ENCODE data around the gene TGFBI. TPM values are rescaled to one million over a fixed set of nuclear protein-coding genes. Genes with fewer than 3 reads are reported as not detected.

The TGFBI gene
- polyA plus RNA-seq, 3 donors from 2014 or later = 2.2 to 13.3 (median 10.9) TPM

GRCh38 chr5:136094913-136095641 lies 66.3 kb downstream of the TGFBI start:
- DNase-seq = no peak
- Mint-ChIP-seq H3K4me1 (no peaks in the 10 kb centered on the region), H3K27me3 (ENCODE audit: low read depth in 3 of 3) (peaks cover 3 to 12% (median 11%) of the 10 kb centered on the region in 3 donors), H3K4me3 (no peak overlapping the region), H3K9me3 (peaks cover 0 to 2% (median 0%) of the 10 kb centered on the region in 6 donors), H3K36me3 (no peaks in the 10 kb centered on the region), H3K27ac (no peak overlapping the region)

- no peak for DNase-seq
- H3K4me1 Mint-ChIP-seq = no peaks in the 10 kb centered on the region
- H3K36me3 Mint-ChIP-seq = no peaks in the 10 kb centered on the region
- no peak overlapping the region for H3K4me3 Mint-ChIP-seq
- H3K9me3 Mint-ChIP-seq = no peaks in the 10 kb centered on the region
- H3K27me3 Mint-ChIP-seq (ENCODE audit: low read depth in 3 of 3) = peaks cover 3 to 12% (median 11%) of the 10 kb centered on the region in 3 donors
- no peak overlapping the region for H3K27ac Mint-ChIP-seq
Measured at GRCh38 chr5:136098176-136098575, 69.4 kb downstream of the TGFBI start.

GRCh38 chr5:136099870-136100269 lies 71.1 kb downstream of the TGFBI start:
- no peaks in the 10 kb centered on the region for H3K9me3 Mint-ChIP-seq

GRCh38 chr5:136101884-136102283 lies 73.1 kb downstream of the TGFBI start:
- H3K27me3 Mint-ChIP-seq (ENCODE audit: low read depth in 3 of 3) = peaks cover 3 to 5% (median 4%) of the 10 kb centered on the region in 3 donors
- H3K9me3 Mint-ChIP-seq = no peaks in the 10 kb centered on the region
- H3K4me1 Mint-ChIP-seq = no peaks in the 10 kb centered on the region
- H3K4me3 Mint-ChIP-seq = no peak overlapping the region
- H3K27ac Mint-ChIP-seq = no peak overlapping the region
- DNase-seq = no peak
- no peaks in the 10 kb centered on the region for H3K36me3 Mint-ChIP-seq

More at GRCh38 chr5:136099870-136100269, 71.1 kb downstream of the TGFBI start:
- H3K27me3 Mint-ChIP-seq (ENCODE audit: low read depth in 3 of 3) = peaks cover 3 to 12% (median 11%) of the 10 kb centered on the region in 3 donors
- no peaks in the 10 kb centered on the region for H3K4me1 Mint-ChIP-seq
- no peak overlapping the region for H3K4me3 Mint-ChIP-seq
- DNase-seq = no peak
- H3K36me3 Mint-ChIP-seq = no peaks in the 10 kb centered on the region
- no peak overlapping the region for H3K27ac Mint-ChIP-seq

- Mint-ChIP-seq H3K4me1 (no peaks in the 10 kb centered on the region), H3K4me3 (no peak overlapping the region), H3K27ac (no peak overlapping the region), H3K9me3 (no peaks in the 10 kb centered on the region), H3K27me3 (ENCODE audit: low read depth in 3 of 3) (peaks cover 1 to 5% (median 4%) of the 10 kb centered on the region in 3 donors), H3K36me3 (no peaks in the 10 kb centered on the region)
- DNase-seq = no peak
Measured at GRCh38 chr5:136103118-136103517, 74.3 kb downstream of the TGFBI start.

GRCh38 chr5:136104306-136104965 lies 75.6 kb downstream of the TGFBI start:
- H3K27ac Mint-ChIP-seq = no peak overlapping the region
- no peak for DNase-seq
- no peak overlapping the region for H3K4me3 Mint-ChIP-seq
- no peaks in the 10 kb centered on the region for H3K4me1 Mint-ChIP-seq
- peaks cover 0 to 2% (median 2%) of the 10 kb centered on the region in 3 donors for H3K27me3 Mint-ChIP-seq (ENCODE audit: low read depth in 3 of 3)
- no peaks in the 10 kb centered on the region for H3K9me3 Mint-ChIP-seq
- H3K36me3 Mint-ChIP-seq = no peaks in the 10 kb centered on the region

- H3K36me3 Mint-ChIP-seq = no peaks in the 10 kb centered on the region
- no peak for DNase-seq
- no peaks in the 10 kb centered on the region for H3K4me1 Mint-ChIP-seq
- H3K27me3 Mint-ChIP-seq (ENCODE audit: low read depth in 3 of 3) = peaks cover 0 to 4% (median 0%) of the 10 kb centered on the region in 3 donors
- no peaks in the 10 kb centered on the region for H3K9me3 Mint-ChIP-seq
- no peak overlapping the region for H3K4me3 Mint-ChIP-seq
- no peak overlapping the region for H3K27ac Mint-ChIP-seq
Measured at GRCh38 chr5:136106351-136107031, 77.7 kb downstream of the TGFBI start.

GRCh38 chr5:136108180-136108611 lies 79.4 kb downstream of the TGFBI start:
- Mint-ChIP-seq H3K4me3 (no peak overlapping the region), H3K4me1 (no peaks in the 10 kb centered on the region), H3K27ac (no peak overlapping the region), H3K9me3 (no peaks in the 10 kb centered on the region), H3K27me3 (ENCODE audit: low read depth in 3 of 3) (peaks cover 0 to 4% (median 0%) of the 10 kb centered on the region in 3 donors), H3K36me3 (no peaks in the 10 kb centered on the region)
- no peak for DNase-seq

- Mint-ChIP-seq H3K27ac (no peak overlapping the region), H3K4me1 (no peaks in the 10 kb centered on the region), H3K9me3 (no peaks in the 10 kb centered on the region), H3K4me3 (no peak overlapping the region), H3K27me3 (ENCODE audit: low read depth in 3 of 3) (peaks cover 0 to 4% (median 0%) of the 10 kb centered on the region in 3 donors), H3K36me3 (no peaks in the 10 kb centered on the region)
- no peak for DNase-seq
Measured at GRCh38 chr5:136108766-136109165, 80.0 kb downstream of the TGFBI start.

GRCh38 chr5:136109453-136110135 lies 80.8 kb downstream of the TGFBI start:
- no peaks in the 10 kb centered on the region for H3K9me3 Mint-ChIP-seq
- no peaks in the 10 kb centered on the region for H3K4me1 Mint-ChIP-seq
- H3K27ac Mint-ChIP-seq = no peak overlapping the region
- no peaks in the 10 kb centered on the region for H3K36me3 Mint-ChIP-seq
- peaks cover 0 to 2% (median 0%) of the 10 kb centered on the region in 3 donors for H3K27me3 Mint-ChIP-seq (ENCODE audit: low read depth in 3 of 3)
- H3K4me3 Mint-ChIP-seq = no peak overlapping the region
- DNase-seq = no peak

Other genes with a start within 250 kb of the TGFBI start
- not detected for gene SLC25A48, start 194.3 kb upstream of the TGFBI start, polyA plus RNA-seq
- gene IL9, start 133.1 kb upstream of the TGFBI start, polyA plus RNA-seq = not detected
- not detected for gene LECT2, start 74.0 kb upstream of the TGFBI start, polyA plus RNA-seq
- gene SMAD5, start 103.9 kb downstream of the TGFBI start, polyA plus RNA-seq = 10 to 100 TPM; 23.9 to 37.8 (median 32.5) TPM
- not detected for gene SMIM32, start 164.2 kb downstream of the TGFBI start, polyA plus RNA-seq

Data from immature natural killer cell (primary cell).